Activated T-cell treated with anti-CD3 and anti-CD28 coated beads, Interleukin-2, amount 50 U/mL, for 4 hours (primary cell): Measurements from ENCODE around the gene BRD1. TPM values are rescaled to one million over a fixed set of nuclear protein-coding genes. Genes with fewer than 3 reads are reported as not detected.

Experiments
- total RNA-seq, 3 donors: library from RNA; stranded (reverse); gene quantifications; one replicate each; pipeline ENCODE4 v1.2.1, GENCODE V29; 2021

Gene BRD1
- total RNA-seq, 3 donors from 2014 or later: 26.8 to 34.9 (median 32.3) TPM

Other genes with a start within 250 kb of the BRD1 start
- 10 to 100 TPM; 16.5 to 17.7 (median 16.8) TPM for gene ZBED4, start 26.0 kb upstream of the BRD1 start, total RNA-seq
- 10 to 100 TPM; 13.5 to 18.6 (median 14.6) TPM for gene ALG12, start 90.6 kb upstream of the BRD1 start, total RNA-seq
- 10 to 100 TPM; 62.8 to 71.2 (median 64.2) TPM for gene CRELD2, start 90.8 kb upstream of the BRD1 start, total RNA-seq
- 100 to 1,000 TPM; 426 to 498 (median 461) TPM for gene PIM3, start 132.9 kb upstream of the BRD1 start, total RNA-seq
- under 1 TPM; 0.08 to 0.24 (median 0.13) TPM for gene IL17REL, start 184.9 kb upstream of the BRD1 start, total RNA-seq
- not detected for gene TTLL8, start 230.4 kb upstream of the BRD1 start, total RNA-seq